Measurements from ENCODE around the gene XRRA1.
"Not testable (repeated sequence)": the region's sequence is repeated elsewhere in the genome, so short reads cannot be mapped to it uniquely, and the experiment has no call there.

The XRRA1 gene

GRCh38 chr11:74896311-74896710, 52.6 kb downstream of the XRRA1 start:
- no peak for DNase-seq (ENCODE audit: low read depth)

GRCh38 chr11:74895340-74896116, 53.4 kb downstream of the XRRA1 start:
- DNase-seq (ENCODE audit: low read depth) = no peak

GRCh38 chr11:74893015-74893414, 55.9 kb downstream of the XRRA1 start:
- not testable (repeated sequence) for DNase-seq (ENCODE audit: low read depth)

GRCh38 chr11:74877132-74877531, 71.8 kb downstream of the XRRA1 start:
- no peak for DNase-seq (ENCODE audit: low read depth)

- no peak for DNase-seq (ENCODE audit: low read depth)
These were observed 77.9 kb downstream of the XRRA1 start for GRCh38 chr11:74871037-74871436.

- no peak for DNase-seq (ENCODE audit: low read depth)
These were observed 78.4 kb downstream of the XRRA1 start for GRCh38 chr11:74870485-74870884.

- no peak for DNase-seq (ENCODE audit: low read depth)
These were observed 82.3 kb downstream of the XRRA1 start for GRCh38 chr11:74866557-74866956.

GRCh38 chr11:74863410-74863809, 85.5 kb downstream of the XRRA1 start:
- no peak for DNase-seq (ENCODE audit: low read depth)

- DNase-seq (ENCODE audit: low read depth) = no peak
These were observed 88.1 kb downstream of the XRRA1 start for GRCh38 chr11:74860743-74861142.

- DNase-seq (ENCODE audit: low read depth) = no peak
These were observed 95.7 kb downstream of the XRRA1 start for GRCh38 chr11:74853223-74853622.

GRCh38 chr11:74849525-74850391, 99.1 kb downstream of the XRRA1 start:
- no peak for DNase-seq (ENCODE audit: low read depth)

- DNase-seq (ENCODE audit: low read depth) = no peak
These were observed 101.0 kb downstream of the XRRA1 start for GRCh38 chr11:74847895-74848294.

- DNase-seq (ENCODE audit: low read depth) = no peak
These were observed 101.5 kb downstream of the XRRA1 start for GRCh38 chr11:74847395-74847794.

- no peak for DNase-seq (ENCODE audit: low read depth)
These were observed 102.1 kb downstream of the XRRA1 start for GRCh38 chr11:74846770-74847169.

GRCh38 chr11:74845978-74846517, 102.8 kb downstream of the XRRA1 start:
- DNase-seq (ENCODE audit: low read depth) = no peak

GRCh38 chr11:74844865-74845264, 104.0 kb downstream of the XRRA1 start:
- no peak for DNase-seq (ENCODE audit: low read depth)

- no peak for DNase-seq (ENCODE audit: low read depth)
These were observed 104.8 kb downstream of the XRRA1 start for GRCh38 chr11:74844072-74844471.

- DNase-seq (ENCODE audit: low read depth) = no peak
These were observed 105.9 kb downstream of the XRRA1 start for GRCh38 chr11:74842967-74843366.

- DNase-seq (ENCODE audit: low read depth) = no peak
These were observed 108.4 kb downstream of the XRRA1 start for GRCh38 chr11:74840486-74840885.

GRCh38 chr11:74839971-74840370, 108.9 kb downstream of the XRRA1 start:
- no peak for DNase-seq (ENCODE audit: low read depth)

- DNase-seq (ENCODE audit: low read depth) = no peak
These were observed 109.4 kb downstream of the XRRA1 start for GRCh38 chr11:74839446-74839845.

GRCh38 chr11:74838188-74838587, 110.7 kb downstream of the XRRA1 start:
- no peak for DNase-seq (ENCODE audit: low read depth)

GRCh38 chr11:74837191-74837590, 111.7 kb downstream of the XRRA1 start:
- DNase-seq (ENCODE audit: low read depth) = no peak
